GM18502 (cell line): ENCODE results near the gene ZNF311.
"Not testable (repeated sequence)": the region's sequence is repeated elsewhere in the genome, so short reads cannot be mapped to it uniquely, and the experiment has no call there.

Source experiments
- ATAC-seq: cut with Tn5 transposase; IDR thresholded peaks from one replicate; pipeline ENCODE4 v1.9.1; 2021; ENCODE audit warnings: mild to moderate bottlenecking; ENCODE audit not compliant: unreplicated experiment, poor library complexity

The ZNF311 gene

DNA sequence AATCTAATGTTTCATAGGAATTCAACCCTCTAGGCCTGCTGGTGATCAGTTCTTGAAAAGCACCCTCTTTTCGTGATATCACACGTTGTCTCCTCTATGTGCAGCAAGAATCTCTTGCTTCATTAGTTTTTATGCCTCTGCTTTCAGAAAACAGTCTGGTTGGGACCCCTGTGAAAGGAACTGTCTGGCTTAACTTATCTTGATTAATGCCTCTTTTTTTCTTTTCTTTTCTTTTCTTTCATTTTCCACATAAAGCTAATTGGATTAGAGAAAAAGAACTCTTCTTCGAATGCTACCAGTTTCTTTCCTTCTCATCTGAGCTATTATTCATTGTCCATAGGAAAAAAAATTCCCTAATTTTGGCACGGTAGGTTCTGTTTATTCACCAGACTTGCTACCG lies 21.3 kb downstream of the ZNF311 start:
- ATAC-seq: no peak

DNA sequence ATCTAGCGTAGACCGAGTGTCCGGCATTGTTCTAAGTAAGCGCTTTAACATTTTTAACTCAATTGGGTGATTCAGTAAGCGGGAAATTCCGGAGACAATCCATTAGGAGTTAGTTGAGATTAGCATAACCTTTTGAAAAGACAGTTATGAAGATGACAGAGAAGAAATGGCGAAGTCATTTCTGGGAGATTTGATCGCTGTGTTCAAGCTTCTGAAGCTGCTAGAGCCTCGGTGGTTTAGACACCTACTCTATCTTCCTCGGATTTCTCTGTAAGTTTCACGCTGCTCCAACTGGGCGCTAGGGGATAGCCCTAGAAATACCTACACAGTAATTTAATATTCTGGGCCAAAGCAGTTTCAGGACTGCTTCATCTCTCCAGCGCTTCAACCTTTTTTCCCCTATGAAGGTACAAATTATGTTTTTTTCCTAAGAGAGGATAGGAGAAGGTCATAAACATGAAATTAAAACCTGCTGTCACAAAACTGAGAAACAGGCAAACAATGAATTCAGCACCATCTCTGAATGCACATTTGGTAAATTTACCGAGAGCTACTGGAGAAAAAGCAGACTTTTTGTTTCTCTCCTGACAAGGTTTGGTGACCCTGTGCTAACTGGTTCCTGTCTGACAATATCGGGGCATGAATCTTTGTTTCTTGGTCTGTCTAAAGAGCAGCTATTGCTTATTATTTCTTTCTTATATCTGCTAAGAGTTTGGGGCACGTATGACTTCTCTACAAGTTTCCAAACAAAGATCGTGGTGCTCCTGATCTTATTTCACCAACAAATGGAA lies 22.4 kb downstream of the ZNF311 start:
- peak; percentile 21 for ATAC-seq

- peak; percentile 40 for ATAC-seq
Measured at GRCh38 chr6:28981833-28982475, 23.2 kb downstream of the ZNF311 start.

DNA sequence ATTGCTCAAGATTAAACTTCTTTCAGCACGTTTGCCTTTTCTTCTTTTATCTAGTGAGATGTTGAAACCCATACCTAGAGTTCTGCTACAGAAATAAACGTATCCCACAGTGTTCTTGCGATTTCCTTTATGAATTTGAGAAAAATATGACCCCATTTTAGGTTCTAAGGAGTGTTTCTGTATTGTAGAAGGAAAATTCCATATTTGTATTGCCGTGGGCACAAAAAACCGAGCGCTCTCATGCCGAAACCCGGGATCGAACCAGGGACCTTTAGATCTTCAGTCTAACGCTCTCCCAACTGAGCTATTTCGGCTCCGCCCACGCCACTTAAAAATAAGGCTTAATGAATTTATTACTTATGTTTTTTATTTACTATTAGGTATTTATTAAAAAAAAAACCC lies 23.7 kb downstream of the ZNF311 start:
- ATAC-seq: peak; percentile 21

GRCh38 chr6:28980852-28981430 lies 24.2 kb downstream of the ZNF311 start:
- ATAC-seq: peak; percentile 47

DNA sequence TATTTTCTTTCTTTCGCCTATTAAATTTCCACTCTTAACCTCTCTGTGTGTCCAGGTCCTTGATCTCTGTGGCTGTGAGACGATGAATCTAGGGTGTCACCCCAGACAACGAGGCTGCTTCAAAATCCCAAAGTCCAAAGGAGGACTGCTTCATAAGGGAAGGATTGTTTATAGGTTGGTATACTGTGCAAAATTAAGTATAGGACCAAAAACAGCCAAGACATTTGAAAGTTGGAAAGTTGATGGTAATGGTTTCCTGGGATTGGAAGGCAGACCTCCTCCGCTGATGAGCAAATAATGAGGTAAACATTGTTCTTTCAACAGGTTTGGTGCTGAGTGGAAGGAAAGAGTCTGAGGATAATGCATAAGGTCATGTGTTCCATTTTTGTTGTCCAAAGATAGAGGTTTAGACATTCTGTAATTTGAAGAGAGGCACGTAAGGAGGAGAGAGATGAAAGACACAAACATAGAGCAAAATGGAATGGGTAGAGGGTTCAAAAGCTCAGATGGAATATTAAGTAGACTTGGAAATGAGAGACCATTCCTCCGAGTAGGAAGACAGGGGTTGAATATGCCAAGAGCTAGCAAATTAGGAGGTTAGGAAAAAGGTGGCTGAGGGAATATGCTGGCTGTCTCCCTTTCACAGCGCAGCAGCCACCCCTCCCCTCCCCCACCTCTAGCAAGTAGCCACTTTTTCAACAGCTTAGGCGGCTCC lies 24.8 kb downstream of the ZNF311 start:
- ATAC-seq: no peak

DNA sequence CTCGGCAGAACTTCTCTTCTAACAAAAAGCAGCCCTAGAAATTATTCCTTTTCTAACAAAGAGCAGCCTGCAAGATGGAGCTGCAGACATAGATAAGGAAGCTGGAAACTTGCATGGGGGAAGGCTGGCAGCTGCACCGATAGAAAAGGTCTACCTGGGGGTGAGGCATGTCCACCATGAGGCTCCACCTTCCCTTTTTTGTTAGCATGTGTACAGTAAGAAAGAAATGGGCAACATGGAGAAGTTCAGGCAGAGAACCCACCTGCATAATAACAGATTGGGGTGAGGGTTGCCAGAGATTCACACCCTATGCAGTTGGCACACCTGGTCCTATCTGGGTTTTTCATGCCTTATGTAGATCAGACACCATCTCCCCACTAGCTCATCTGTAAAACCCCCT lies 25.4 kb downstream of the ZNF311 start:
- ATAC-seq: no peak

DNA sequence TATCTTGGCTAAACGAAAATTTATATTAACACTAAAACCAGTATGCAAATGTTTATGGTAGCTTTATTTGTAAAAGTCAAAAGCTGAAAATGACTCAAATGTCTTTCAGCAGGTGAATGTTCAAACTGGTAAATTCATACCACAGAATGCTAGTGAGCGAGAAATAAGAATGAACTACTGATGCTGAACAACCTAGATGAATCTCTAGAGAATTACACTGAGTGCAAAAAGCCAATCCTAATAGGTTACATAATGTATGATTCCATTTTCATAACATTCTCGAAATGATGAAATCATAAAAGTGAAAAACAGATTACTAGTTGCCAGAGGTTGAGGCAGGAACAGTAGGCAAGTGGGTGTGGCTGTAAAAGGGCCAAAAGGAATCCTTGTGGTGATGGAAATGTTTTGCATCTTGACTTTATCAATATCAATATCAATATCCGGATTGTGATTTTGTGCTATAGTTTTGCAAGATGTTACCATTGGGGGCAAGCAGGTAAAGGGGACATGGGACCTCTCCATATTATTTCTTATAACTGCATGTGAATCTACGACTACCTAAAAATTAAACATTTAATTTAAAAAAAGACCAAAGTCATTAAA lies 26.1 kb downstream of the ZNF311 start:
- no peak for ATAC-seq

DNA sequence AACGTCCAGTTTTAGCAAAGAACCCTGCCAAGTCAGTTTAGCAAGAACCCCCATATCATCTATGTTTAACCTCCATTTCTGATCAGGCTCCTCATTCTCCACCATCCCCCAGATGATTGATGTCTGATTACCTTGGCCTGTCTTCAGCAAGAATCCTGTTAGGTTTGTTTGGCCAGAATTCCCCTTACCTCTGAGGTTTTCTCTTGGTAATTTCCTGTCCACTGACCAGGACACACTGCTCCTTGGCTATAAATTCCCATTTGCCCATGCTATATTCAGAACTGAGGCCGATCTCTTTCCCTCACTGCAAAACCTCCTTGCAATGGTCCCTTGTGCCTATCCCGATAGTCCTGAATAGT lies 27.0 kb downstream of the ZNF311 start:
- ATAC-seq: no peak

DNA sequence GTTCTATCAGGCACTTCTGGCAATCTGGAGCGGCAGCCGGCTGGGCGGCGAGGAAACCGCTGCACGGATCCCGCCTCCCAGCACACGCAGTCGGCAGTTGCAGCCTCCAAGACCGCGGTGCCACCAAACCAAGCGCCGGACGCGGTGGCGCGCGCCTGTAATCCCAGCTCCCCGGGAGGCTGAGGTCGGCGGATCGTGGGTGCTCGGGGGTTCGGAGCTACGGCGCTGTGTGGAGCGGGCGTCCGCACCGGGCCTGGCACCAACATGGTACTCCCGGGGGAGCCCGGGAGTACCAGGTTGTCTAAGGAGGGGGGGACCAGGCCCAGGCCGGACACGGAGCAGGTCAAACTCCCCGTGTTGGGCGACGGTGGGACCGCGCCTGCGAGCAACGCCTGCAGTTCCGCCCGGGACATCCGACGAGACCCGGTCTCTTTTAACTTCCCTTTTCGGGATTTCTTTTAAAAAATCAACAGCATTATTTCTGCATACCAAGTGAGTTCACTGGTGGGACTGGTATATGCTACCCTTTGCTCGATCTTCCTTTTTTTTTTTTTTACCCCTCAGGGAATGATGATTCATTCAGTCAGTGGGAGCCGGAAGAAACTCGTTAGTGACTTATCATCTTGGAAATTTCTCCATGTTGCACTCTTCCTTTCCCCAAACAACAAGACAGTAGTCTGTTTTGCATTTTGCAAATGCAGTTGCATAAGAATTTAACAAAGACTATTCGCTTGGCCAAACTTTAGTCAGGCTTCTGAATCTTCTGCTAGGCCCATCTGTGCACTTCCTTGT lies 27.6 kb downstream of the ZNF311 start:
- ATAC-seq: no peak

DNA sequence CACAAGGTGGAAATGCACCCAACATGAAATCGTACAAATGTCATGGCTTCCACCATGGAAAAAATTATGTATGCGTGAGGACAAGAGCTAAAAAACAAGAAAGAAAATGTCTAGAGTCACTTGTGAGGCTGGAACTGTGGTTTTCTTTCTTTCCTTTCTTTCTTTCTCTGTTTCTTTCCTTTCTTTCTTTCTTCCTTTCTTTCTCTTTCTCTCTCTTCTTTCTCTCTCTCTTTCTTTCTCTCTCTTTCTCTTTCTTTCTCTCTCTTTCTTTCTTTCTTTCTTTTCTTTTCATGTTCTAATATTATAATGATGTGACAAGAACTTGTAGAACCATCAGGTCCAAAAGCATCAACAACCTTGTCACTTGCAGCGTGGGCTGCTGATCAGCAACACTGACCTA lies 28.4 kb downstream of the ZNF311 start:
- no peak for ATAC-seq

GRCh38 chr6:28974505-28974904 lies 30.6 kb downstream of the ZNF311 start:
- ATAC-seq: no peak

DNA sequence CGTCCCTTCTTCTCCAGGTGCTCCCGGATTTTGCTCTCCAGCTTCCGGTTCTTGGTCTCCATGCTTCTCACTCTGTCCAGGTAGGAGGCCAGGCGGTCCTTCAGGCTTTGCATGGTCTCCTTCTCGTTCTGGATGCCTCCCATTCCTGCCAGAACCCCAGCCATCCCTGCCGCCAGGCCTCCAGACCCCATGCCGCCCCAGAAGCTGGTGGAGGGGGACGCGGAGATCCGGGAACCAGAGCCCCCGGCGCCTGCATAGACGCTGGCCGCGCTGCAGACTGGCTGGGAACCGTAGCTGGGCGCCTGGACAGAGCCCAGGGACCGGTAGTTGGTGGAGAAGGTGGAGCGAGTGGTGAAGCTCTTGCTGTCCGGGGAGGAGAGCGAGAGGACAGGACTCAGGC lies 35.1 kb downstream of the ZNF311 start:
- ATAC-seq: not testable (repeated sequence)

DNA sequence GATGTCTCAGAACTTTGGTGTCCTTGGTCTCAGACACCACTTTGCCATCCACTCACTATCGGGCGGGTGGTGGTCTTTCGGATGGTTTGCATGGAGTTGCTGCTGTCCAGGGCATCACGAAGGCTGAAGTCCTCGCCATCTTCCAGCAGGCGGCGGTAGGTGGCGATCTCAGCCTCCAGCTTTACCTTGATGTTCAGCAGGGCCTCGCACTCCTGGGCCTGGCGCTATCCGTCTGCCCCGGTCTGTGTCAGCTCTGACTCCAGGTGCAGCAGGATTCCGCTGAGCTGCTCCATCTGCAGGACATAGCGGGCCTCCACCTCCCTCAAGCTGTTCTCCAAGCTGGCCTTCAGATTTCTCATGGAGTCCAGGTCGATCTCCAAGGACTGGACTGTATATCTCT lies 36.0 kb downstream of the ZNF311 start:
- no peak for ATAC-seq

DNA sequence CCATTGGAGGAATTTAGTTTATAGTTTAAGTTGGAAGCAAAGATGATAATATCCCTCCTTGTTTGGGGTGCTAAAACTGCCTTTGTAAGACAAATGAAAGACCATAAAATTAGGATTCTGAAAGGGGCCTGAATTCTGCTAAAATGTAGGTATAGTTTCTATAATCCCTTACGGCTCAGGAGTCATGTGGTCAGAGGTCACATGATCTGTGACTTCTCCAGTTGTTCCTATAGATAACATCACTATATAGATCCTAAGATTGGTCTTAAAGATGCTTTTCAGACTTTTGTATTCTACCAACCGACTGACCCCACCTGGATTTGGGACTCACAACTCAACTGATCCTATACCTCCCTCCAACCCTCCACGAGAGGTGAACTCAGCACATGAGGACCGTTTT lies 36.6 kb downstream of the ZNF311 start:
- no peak for ATAC-seq

GRCh38 chr6:28965706-28966105 lies 39.4 kb downstream of the ZNF311 start:
- no peak for ATAC-seq

- no peak for ATAC-seq
Measured at GRCh38 chr6:28960846-28961500, 44.1 kb downstream of the ZNF311 start.

- not testable (repeated sequence) for ATAC-seq
Measured at GRCh38 chr6:28958561-28959243, 46.4 kb downstream of the ZNF311 start.

DNA sequence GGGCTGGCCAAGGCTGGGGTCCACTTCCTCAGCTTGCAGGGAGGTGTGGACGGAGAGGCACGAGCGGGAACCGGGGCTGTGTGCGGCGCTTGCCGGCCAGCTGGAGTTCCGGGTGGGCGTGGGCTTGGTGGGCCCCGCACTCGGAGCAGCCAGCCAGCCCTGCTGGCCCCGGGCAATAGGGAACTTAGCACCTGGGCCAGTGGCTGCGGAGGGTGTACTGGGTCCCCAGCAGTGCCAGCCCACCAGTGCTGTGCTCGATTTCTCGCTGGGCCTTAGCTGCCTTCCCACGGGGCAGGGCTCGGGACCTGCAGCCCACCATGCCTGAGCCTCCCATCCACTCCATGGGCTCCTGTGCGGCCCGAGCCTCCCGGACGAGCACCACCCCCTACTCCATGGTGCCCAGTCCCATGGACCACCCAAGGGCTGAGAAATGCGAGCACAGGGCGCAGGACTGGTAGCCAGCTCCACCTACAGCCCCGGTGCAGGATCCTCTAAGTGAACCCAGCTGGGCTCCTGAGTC lies 47.3 kb downstream of the ZNF311 start:
- ATAC-seq: not testable (repeated sequence)
